Adrenal gland (tissue), 12 donors: ENCODE results near the gene C1QTNF12. TPM values are rescaled to one million over a fixed set of nuclear protein-coding genes. Genes with fewer than 3 reads are reported as not detected.
A peak's percentile ranks its signal among the peaks of the same experiment; 100 is the strongest.

ENCODE experiments used
- DNase-seq, 7 donors: peaks; one replicate each; pipeline ENCODE4 v3.0.0-alpha.2; 2019 to 2020
- H3K27ac ChIP-seq, 5 donors: fragments of 200-600 bp; sonication (generic) in 4 of 5; 1 replicate in 3 of 5; 2 replicates in 2 of 5; pipeline versions ENCODE4 v1.5.1 to v1.8.0; 2016 to 2020; ENCODE audit warnings: mild to moderate bottlenecking in 1 of 5
- H3K27me3 ChIP-seq: fragments of 200-600 bp; 2 replicates; pipeline ENCODE4 v1.8.0; 2021
- H3K36me3 ChIP-seq, 2 donors: fragments of 200-600 bp; replicated peaks in 1 of 2; 1 replicate in 1 of 2; 2 replicates in 1 of 2; pipeline versions ENCODE4 v1.5.1 to v1.8.0; 2018 to 2022
- H3K4me1 ChIP-seq, 2 donors: fragments of 200-600 bp; replicated peaks in 1 of 2; 1 replicate in 1 of 2; 2 replicates in 1 of 2; pipeline versions ENCODE4 v1.5.1 to v1.8.0; 2018 to 2021
- H3K4me3 ChIP-seq, 4 donors: fragments of 200-600 bp; sonication (generic) in 3 of 4; one replicate each; pipeline ENCODE4 v1.5.1; 2016 to 2018
- H3K9me3 ChIP-seq, 3 donors: fragments of 200-600 bp; sonication (generic) in 1 of 3; replicated peaks in 1 of 3; 1 replicate in 2 of 3; 2 replicates in 1 of 3; pipeline versions ENCODE4 v1.5.1 to v1.8.0; 2016 to 2021
- POLR2A ChIP-seq, 2 donors: fragments of 450-650 bp; IDR thresholded peaks; one replicate each; pipeline ENCODE4 v1.6.1; 2017; ENCODE audit warnings: antibody characterized with exemption in 2 of 2, mild to moderate bottlenecking in 2 of 2, moderate library complexity in 1 of 2
- WGBS, 4 donors: extraction: QIAGEN DNeasy Blood & Tissue Kit in 2 of 4; methylation state at CpG; one replicate each; pipeline versions ENCODE4 v1.1.5 to v1.1.7; 2013 to 2017; 5-methylcytosine and 5-hydroxymethylcytosine counted together
- intact Hi-C, 2 donors: fragments of 100-400 bp; cut with DNase I; formaldehyde crosslinking; loops; one replicate each; pipeline versions ENCODE4 v1.14.1 to v1.15.0; 2022 to 2023
- polyA plus RNA-seq, 3 donors: library from polyadenylated mRNA; stranded (reverse); fragments of 200-250 nt in 2 of 3; fragments of 350-450 nt in 1 of 3; fragmentation: Illumina TruSeq in 1 of 3; extraction: RNeasy Lipid Tissue Mini Kit (QIAGEN cat#74804) in 1 of 3; gene quantifications; one replicate each; pipeline ENCODE4 v1.2.3, GENCODE V29; 2013 to 2014
- total RNA-seq, 9 donors: library from RNA; depleted of rRNA in 4 of 9; stranded (reverse); fragments of >200 nt in 4 of 9; fragments of 120-200 nt in 1 of 9; fragmentation: NEBNext Ultra II Directional in 1 of 9; extraction: Animal tissue kit (Norgen Biotek cat#: 25700) in 1 of 9; gene quantifications; one replicate each; pipeline versions ENCODE4 v1.1.0 to v1.2.4, GENCODE V29; 2013 to 2023
- TF ChIP-seq, protein P1 (sequence below), 6 experiments: fragments of 450-650 bp in 4 of 6; fragments of 200-600 bp in 2 of 6; sonication (generic) in 1 of 6; IDR thresholded peaks; 1 replicate in 5 of 6; 2 replicates in 1 of 6; pipeline versions ENCODE4 v1.5.1 to v1.8.0; 2016 to 2021; ENCODE audit warnings: antibody characterized with exemption in 6 of 6, mild to moderate bottlenecking in 2 of 6, moderate library complexity in 1 of 6
- donor health status: healthy with polysubstance abuse.
- donor health status: Bipolar disorder and iron deficiency.
- donor health status: DM: yes; HTN: yes; CAD: no.
- donor health status: DM: no; HTN: no; CAD: no.
- donor health status: DM: no; HTN: no; CAD: no.
- donor health status: DM: yes; HTN: yes; CAD: no.

Gene C1QTNF12
- total and polyA plus RNA-seq, 12 donors: 0.28 to 4.3 (median 1.3) TPM; not detected in 3

DNA sequence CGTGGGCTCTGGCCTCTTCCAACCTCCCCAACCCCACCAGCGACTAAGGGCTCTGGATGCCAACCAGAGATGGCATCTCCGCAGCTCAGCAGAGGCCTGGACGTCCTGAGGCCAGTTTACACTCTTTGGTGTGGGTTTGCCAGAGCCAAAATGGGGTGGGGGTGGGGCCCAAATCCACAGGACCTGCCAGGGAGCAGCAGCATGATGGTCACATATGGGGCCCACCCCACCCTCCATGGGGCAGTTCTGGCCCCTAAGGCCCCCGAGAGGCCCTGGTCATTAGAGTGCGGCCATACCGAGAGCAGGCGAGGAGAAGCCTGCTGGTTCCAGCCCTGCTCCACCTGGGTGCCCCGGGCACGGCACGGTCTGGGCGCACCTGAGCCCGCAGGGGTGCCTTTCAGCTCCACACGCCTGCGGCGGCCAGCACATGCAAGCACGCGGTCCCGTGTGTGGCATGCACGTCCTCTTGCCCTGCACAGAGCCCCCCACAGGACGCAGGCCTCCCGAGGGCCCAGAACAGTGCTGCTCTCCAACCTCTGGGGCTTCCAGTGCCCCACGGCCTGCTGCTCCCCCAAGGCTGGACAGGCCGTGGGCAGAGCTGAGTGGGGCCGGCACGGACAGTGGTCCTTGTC, 4.8 kb downstream of the C1QTNF12 start:
- WGBS, 4 donors: 63 to 84% (median 76%) methylated on average over 4 to 26 of the region's 26 CpGs; no CpG with 5 or more reads in 1 of the 4 donors
- DNase-seq: no peak
- Histone ChIP-seq H3K9me3 (no peaks in the 10 kb centered on the region), H3K4me1 (no peaks in the 10 kb centered on the region), H3K27me3 (peaks cover 20% of the 10 kb centered on the region), H3K27ac (no peak overlapping the region), H3K36me3 (no peaks in the 10 kb centered on the region), H3K4me3 (no peak overlapping the region)
- intact Hi-C loops: no loop called here
- TF ChIP-seq POLR2A (IDR thresholded peaks at IDR 0.05): no peak
- TF ChIP-seq, protein P1, sequence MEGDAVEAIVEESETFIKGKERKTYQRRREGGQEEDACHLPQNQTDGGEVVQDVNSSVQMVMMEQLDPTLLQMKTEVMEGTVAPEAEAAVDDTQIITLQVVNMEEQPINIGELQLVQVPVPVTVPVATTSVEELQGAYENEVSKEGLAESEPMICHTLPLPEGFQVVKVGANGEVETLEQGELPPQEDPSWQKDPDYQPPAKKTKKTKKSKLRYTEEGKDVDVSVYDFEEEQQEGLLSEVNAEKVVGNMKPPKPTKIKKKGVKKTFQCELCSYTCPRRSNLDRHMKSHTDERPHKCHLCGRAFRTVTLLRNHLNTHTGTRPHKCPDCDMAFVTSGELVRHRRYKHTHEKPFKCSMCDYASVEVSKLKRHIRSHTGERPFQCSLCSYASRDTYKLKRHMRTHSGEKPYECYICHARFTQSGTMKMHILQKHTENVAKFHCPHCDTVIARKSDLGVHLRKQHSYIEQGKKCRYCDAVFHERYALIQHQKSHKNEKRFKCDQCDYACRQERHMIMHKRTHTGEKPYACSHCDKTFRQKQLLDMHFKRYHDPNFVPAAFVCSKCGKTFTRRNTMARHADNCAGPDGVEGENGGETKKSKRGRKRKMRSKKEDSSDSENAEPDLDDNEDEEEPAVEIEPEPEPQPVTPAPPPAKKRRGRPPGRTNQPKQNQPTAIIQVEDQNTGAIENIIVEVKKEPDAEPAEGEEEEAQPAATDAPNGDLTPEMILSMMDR (IDR thresholded peaks at IDR 0.05): no peak

DNA sequence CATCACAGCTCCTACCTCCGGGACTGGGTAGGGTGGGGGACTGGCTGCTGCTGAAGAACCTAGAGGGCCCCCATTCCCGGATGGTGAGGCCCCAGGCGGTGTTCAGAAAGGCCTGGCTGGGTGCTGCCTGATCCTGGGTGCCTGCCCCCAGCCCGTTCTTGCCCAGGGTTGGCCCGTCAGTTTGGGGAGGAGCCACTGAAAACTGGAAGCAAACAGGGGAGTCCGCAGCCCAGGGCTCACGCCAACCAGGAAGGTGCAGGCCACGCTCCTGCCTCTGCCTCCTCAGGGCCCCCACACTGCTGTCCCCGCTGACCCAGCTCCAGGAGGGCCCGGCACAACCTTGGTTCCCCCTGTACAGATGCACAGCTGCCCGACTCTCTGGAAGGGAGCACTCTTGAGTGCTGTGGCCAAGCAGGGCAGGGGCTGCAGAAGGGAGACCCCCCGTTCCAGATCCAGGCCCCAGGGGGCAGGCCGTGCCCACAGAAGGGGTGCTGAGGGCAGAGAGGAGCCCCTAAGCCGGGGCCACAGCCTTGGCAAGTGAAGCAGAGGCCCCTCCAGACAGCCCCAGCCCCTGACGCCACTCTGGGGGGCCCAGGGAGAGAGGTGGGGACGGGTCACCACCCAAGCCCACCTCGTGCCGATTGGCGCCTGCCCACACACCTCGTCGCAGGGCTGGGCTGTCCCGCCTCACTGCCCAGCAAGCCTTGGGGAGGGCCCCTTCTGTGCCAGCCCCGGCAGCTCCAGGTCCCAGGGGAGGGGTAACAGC, 5.5 kb downstream of the C1QTNF12 start:
- TF ChIP-seq, protein P1 (IDR thresholded peaks at IDR 0.05): no peak
- no peak for TF ChIP-seq POLR2A (IDR thresholded peaks at IDR 0.05)
- H3K27me3 ChIP-seq: peaks cover 14% of the 10 kb centered on the region
- peak in 1 of 7 donors; percentile 15 for DNase-seq
- H3K27ac ChIP-seq: no peak overlapping the region
- intact Hi-C loops: no loop called here
- H3K4me3 ChIP-seq: no peak overlapping the region
- H3K4me1 ChIP-seq: no peaks in the 10 kb centered on the region
- no peaks in the 10 kb centered on the region for H3K36me3 ChIP-seq
- no peaks in the 10 kb centered on the region for H3K9me3 ChIP-seq
- WGBS, 4 donors: 45 to 80% (median 52%) methylated on average over 2 to 23 of the region's 23 CpGs

DNA sequence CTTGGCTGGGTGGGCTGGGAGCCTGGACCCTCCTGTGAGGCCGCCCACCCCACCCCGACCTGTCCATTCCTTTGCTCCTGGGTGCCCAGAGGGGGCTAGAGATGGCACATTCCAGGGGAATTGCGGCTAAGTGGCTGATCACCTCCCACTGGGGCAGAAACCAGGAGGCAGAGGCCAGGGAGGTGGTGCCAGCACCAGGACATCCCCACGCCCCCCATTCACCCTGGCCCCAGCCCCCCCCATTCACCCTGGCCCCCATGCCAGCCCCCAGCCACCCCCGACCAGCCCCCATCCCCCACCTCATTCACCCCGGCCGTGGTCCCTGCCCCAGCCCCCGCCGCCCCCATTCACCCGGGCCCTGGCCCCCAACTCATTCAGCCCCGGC, 6.2 kb downstream of the C1QTNF12 start:
- no peak overlapping the region for H3K27ac ChIP-seq
- H3K36me3 ChIP-seq: no peaks in the 10 kb centered on the region
- no peak for TF ChIP-seq POLR2A (IDR thresholded peaks at IDR 0.05)
- TF ChIP-seq, protein P1 (IDR thresholded peaks at IDR 0.05): no peak
- H3K9me3 ChIP-seq: no peaks in the 10 kb centered on the region
- H3K4me3 ChIP-seq: no peak overlapping the region
- intact Hi-C loops: no loop called here
- H3K27me3 ChIP-seq: peaks cover 7% of the 10 kb centered on the region
- WGBS, 4 donors: 35 to 86% (median 55%) methylated on average over 1 to 11 of the region's 11 CpGs
- DNase-seq: no peak
- H3K4me1 ChIP-seq: no peaks in the 10 kb centered on the region

- no peaks in the 10 kb centered on the region for H3K4me1 ChIP-seq
- H3K9me3 ChIP-seq: no peaks in the 10 kb centered on the region
- H3K4me3 ChIP-seq: no peak overlapping the region
- intact Hi-C loops: no loop called here
- TF ChIP-seq, protein P1 (IDR thresholded peaks at IDR 0.05): no peak
- TF ChIP-seq POLR2A (IDR thresholded peaks at IDR 0.05): no peak
- WGBS, 4 donors: 28 to 70% (median 32%) methylated on average over 2 to 30 of the region's 30 CpGs
- no peak for DNase-seq
- no peak overlapping the region for H3K27ac ChIP-seq
- H3K36me3 ChIP-seq: no peaks in the 10 kb centered on the region
- peaks cover 7% of the 10 kb centered on the region for H3K27me3 ChIP-seq
Measured at GRCh38 chr1:1239614-1240347, 6.7 kb downstream of the C1QTNF12 start.
